ENCODE results near the gene CARD16. TPM values are rescaled to one million over a fixed set of nuclear protein-coding genes. Genes with fewer than 3 reads are reported as not detected.
"Not testable (repeated sequence)": the region's sequence is repeated elsewhere in the genome, so short reads cannot be mapped to it uniquely, and the experiment has no call there.

CARD16 gene
- total RNA-seq, 1 experiment from 2014 or later, result 8.8 TPM

- no peak for DNase-seq
- Mint-ChIP-seq H3K36me3 (ENCODE audit: insufficient read depth, unreplicated experiment) (no peaks in the 10 kb centered on the region), H3K4me1 (ENCODE audit: low read depth, unreplicated experiment) (no peaks in the 10 kb centered on the region), H3K4me3 (ENCODE audit: low read depth, unreplicated experiment) (no peak overlapping the region), H3K9me3 (ENCODE audit: low read depth, unreplicated experiment) (no peaks in the 10 kb centered on the region), H3K27ac (ENCODE audit: unreplicated experiment) (no peak overlapping the region), H3K27me3 (ENCODE audit: unreplicated experiment) (no peaks in the 10 kb centered on the region)
- no TSS peak for BruUV-seq (replicated peaks)
- intact Hi-C loops (cut with micrococcal nuclease; ENCODE audit: unreplicated experiment), result no loop called here
- TF ChIP-seq, protein P1, sequence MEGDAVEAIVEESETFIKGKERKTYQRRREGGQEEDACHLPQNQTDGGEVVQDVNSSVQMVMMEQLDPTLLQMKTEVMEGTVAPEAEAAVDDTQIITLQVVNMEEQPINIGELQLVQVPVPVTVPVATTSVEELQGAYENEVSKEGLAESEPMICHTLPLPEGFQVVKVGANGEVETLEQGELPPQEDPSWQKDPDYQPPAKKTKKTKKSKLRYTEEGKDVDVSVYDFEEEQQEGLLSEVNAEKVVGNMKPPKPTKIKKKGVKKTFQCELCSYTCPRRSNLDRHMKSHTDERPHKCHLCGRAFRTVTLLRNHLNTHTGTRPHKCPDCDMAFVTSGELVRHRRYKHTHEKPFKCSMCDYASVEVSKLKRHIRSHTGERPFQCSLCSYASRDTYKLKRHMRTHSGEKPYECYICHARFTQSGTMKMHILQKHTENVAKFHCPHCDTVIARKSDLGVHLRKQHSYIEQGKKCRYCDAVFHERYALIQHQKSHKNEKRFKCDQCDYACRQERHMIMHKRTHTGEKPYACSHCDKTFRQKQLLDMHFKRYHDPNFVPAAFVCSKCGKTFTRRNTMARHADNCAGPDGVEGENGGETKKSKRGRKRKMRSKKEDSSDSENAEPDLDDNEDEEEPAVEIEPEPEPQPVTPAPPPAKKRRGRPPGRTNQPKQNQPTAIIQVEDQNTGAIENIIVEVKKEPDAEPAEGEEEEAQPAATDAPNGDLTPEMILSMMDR (IDR thresholded peaks at IDR 0.05; ENCODE audit: unreplicated experiment), result no peak
- CTCF ChIA-PET, result no interaction called here
Observed at GRCh38 chr11:105071089-105071732, 26.1 kb upstream of the CARD16 start.

GRCh38 chr11:105070306-105070705 is 25.2 kb upstream of the CARD16 start:
- no peaks in the 10 kb centered on the region for H3K4me1 Mint-ChIP-seq (ENCODE audit: low read depth, unreplicated experiment)
- H3K4me3 Mint-ChIP-seq (ENCODE audit: low read depth, unreplicated experiment), result no peak overlapping the region
- no TSS peak for BruUV-seq (replicated peaks)
- TF ChIP-seq, protein P1 (IDR thresholded peaks at IDR 0.05; ENCODE audit: unreplicated experiment), result no peak
- H3K27me3 Mint-ChIP-seq (ENCODE audit: unreplicated experiment), result no peaks in the 10 kb centered on the region
- intact Hi-C loops (cut with micrococcal nuclease; ENCODE audit: unreplicated experiment), result no loop called here
- H3K9me3 Mint-ChIP-seq (ENCODE audit: low read depth, unreplicated experiment), result no peaks in the 10 kb centered on the region
- DNase-seq, result no peak
- no peaks in the 10 kb centered on the region for H3K36me3 Mint-ChIP-seq (ENCODE audit: insufficient read depth, unreplicated experiment)
- CTCF ChIA-PET, result no interaction called here
- no peak overlapping the region for H3K27ac Mint-ChIP-seq (ENCODE audit: unreplicated experiment)

- H3K27me3 Mint-ChIP-seq (ENCODE audit: unreplicated experiment); DNase-seq; intact Hi-C loops (cut with micrococcal nuclease; ENCODE audit: unreplicated experiment); CTCF ChIA-PET; H3K4me3 Mint-ChIP-seq (ENCODE audit: low read depth, unreplicated experiment); H3K9me3 Mint-ChIP-seq (ENCODE audit: low read depth, unreplicated experiment); H3K36me3 Mint-ChIP-seq (ENCODE audit: insufficient read depth, unreplicated experiment); H3K4me1 Mint-ChIP-seq (ENCODE audit: low read depth, unreplicated experiment); BruUV-seq (replicated peaks); H3K27ac Mint-ChIP-seq (ENCODE audit: unreplicated experiment): not testable (repeated sequence)
Observed at GRCh38 chr11:105069749-105070148, 24.6 kb upstream of the CARD16 start.

DNA sequence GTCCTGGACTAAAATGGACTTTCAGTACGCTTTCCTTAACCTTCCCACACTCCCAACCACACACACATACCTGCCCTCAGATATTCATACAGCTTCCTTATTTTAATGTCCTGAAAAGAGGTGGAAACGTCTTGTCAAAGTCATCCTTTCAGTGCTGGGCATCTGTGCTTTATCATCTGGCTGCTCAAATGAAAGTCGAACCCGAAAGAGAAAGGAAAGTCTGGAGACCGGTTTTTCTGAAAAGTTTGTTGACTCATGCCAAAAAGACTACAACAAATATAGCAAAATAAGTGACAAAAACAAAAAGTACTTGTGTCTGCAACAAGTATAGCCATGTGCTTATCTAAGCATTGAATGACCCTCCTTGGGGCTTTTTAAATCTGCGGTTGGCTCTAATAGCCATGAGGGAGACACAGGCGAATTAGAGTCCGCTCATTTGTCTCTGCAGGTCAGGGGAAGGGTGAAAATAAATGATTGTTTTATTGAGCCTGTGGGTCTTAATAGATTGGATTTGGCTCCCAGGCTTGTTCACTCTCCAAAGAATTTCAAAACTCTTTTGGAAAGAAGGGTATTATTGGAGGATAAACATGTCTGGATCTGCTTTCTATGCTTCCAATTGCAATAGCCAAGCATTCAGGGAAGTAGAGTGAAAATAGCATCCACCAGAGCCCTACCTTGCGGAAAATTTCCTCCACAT is 18.3 kb upstream of the CARD16 start:
- intact Hi-C loops (cut with micrococcal nuclease; ENCODE audit: unreplicated experiment); H3K4me1 Mint-ChIP-seq (ENCODE audit: low read depth, unreplicated experiment); DNase-seq; H3K27me3 Mint-ChIP-seq (ENCODE audit: unreplicated experiment); H3K4me3 Mint-ChIP-seq (ENCODE audit: low read depth, unreplicated experiment); H3K9me3 Mint-ChIP-seq (ENCODE audit: low read depth, unreplicated experiment); CTCF ChIA-PET; H3K36me3 Mint-ChIP-seq (ENCODE audit: insufficient read depth, unreplicated experiment); BruUV-seq (replicated peaks); H3K27ac Mint-ChIP-seq (ENCODE audit: unreplicated experiment): not testable (repeated sequence)

- DNase-seq, result no peak
- Mint-ChIP-seq H3K36me3 (ENCODE audit: insufficient read depth, unreplicated experiment) (no peaks in the 10 kb centered on the region), H3K27me3 (ENCODE audit: unreplicated experiment) (no peaks in the 10 kb centered on the region), H3K27ac (ENCODE audit: unreplicated experiment) (no peak overlapping the region), H3K4me1 (ENCODE audit: low read depth, unreplicated experiment) (no peaks in the 10 kb centered on the region), H3K9me3 (ENCODE audit: low read depth, unreplicated experiment) (no peaks in the 10 kb centered on the region), H3K4me3 (ENCODE audit: low read depth, unreplicated experiment) (no peak overlapping the region)
- intact Hi-C loops (cut with micrococcal nuclease; ENCODE audit: unreplicated experiment), result no loop called here
- no TSS peak for BruUV-seq (replicated peaks)
- CTCF ChIA-PET, result no interaction called here
- TF ChIP-seq, protein P1 (IDR thresholded peaks at IDR 0.05; ENCODE audit: unreplicated experiment), result no peak
Observed at GRCh38 chr11:105057432-105057831, 12.3 kb upstream of the CARD16 start.
